IMR-90 (cell line): ENCODE results near the gene CDK5R1. TPM values are rescaled to one million over a fixed set of nuclear protein-coding genes. Genes with fewer than 3 reads are reported as not detected.

ENCODE experiments used
- ATAC-seq: fragments of 200-7000 bp; cut with Tn5 transposase; 2 replicates; pipeline ENCODE4 v1.9.1; 2020; ENCODE audit warnings: low read depth, mild to moderate bottlenecking, moderate library complexity
- BruUV-seq: library from RNA; stranded (reverse); fragments of 400-500 nt; replicated peaks from 2 replicates; lab custom pipeline; 2021; lab: Mats Ljungman, UMichigan
- CTCF ChIA-PET: fragments of 300-600 bp; formaldehyde crosslinking; extraction: SDS; loops from one replicate; lab custom pipeline; 2021; ENCODE audit warnings: antibody characterized with exemption; lab: Yijun Ruan, JAX
- POLR2A ChIA-PET: fragments of 300-600 bp; sonication (Branson Sonifier 250); formaldehyde crosslinking; loops from one replicate; lab custom pipeline; 2022; ENCODE audit warnings: antibody characterized with exemption; ENCODE audit not compliant: unreplicated experiment; lab: Charles Lee
- DNase-seq: peaks from one replicate; pipeline ENCODE4 v3.0.0; 2013
- H2AFZ ChIP-seq: replicated peaks from 2 replicates; pipeline ENCODE3; 2013; ENCODE audit warnings: low read length, mild to moderate bottlenecking; ENCODE audit not compliant: poor library complexity
- H2AK5ac ChIP-seq: 2 replicates; pipeline ENCODE4 v1.6.1; 2013; ENCODE audit warnings: low read depth, low read length, inconsistent platforms
- H2AK9ac ChIP-seq: replicated peaks from 2 replicates; pipeline ENCODE3; 2013; ENCODE audit warnings: mild to moderate bottlenecking, low read depth, low read length, moderate library complexity; ENCODE audit not compliant: poor library complexity
- H2BK120ac ChIP-seq: 2 replicates; pipeline ENCODE4 v1.6.1; 2013; ENCODE audit warnings: low read depth, low read length, inconsistent platforms
- H2BK15ac ChIP-seq: 3 replicates; pipeline ENCODE4 v1.6.1; 2013; ENCODE audit warnings: low read depth, low read length, inconsistent platforms
- H2BK20ac ChIP-seq: 2 replicates; pipeline ENCODE4 v1.6.1; 2013; ENCODE audit warnings: low read depth, mild to moderate bottlenecking, inconsistent platforms, low read length, moderate library complexity
- H2BK5ac ChIP-seq: 2 replicates; pipeline ENCODE4 v1.6.1; 2013; ENCODE audit warnings: mild to moderate bottlenecking, low read depth, low read length, inconsistent platforms; ENCODE audit not compliant: poor library complexity, severe bottlenecking
- H3K14ac ChIP-seq: replicated peaks from 2 replicates; pipeline ENCODE4 v1.6.1; 2013; ENCODE audit warnings: low read depth, low read length, inconsistent platforms
- H3K18ac ChIP-seq: 2 replicates; pipeline ENCODE4 v1.6.1; 2013; ENCODE audit warnings: low read depth, low read length, control low read depth
- H3K23ac ChIP-seq: 2 replicates; pipeline ENCODE4 v1.6.1; 2013; ENCODE audit warnings: low read depth, low read length, inconsistent platforms
- H3K27ac ChIP-seq: 2 replicates; pipeline ENCODE4 v1.5.1; 2013; ENCODE audit warnings: mild to moderate bottlenecking, control low read depth, low read length; ENCODE audit not compliant: insufficient read depth
- H3K27me3 ChIP-seq: 2 replicates; pipeline ENCODE4 v1.6.1; 2013; ENCODE audit warnings: low read length; ENCODE audit not compliant: control insufficient read depth, insufficient read depth
- H3K36me3 ChIP-seq: 2 replicates; pipeline ENCODE4 v1.6.1; 2013; ENCODE audit warnings: low read length, mixed read lengths; ENCODE audit not compliant: control insufficient read depth, insufficient read depth
- H3K4ac ChIP-seq: 2 replicates; pipeline ENCODE4 v1.6.1; 2013; ENCODE audit warnings: low read depth, low read length, inconsistent platforms
- H3K4me1 ChIP-seq: 2 replicates; pipeline ENCODE4 v1.6.1; 2013; ENCODE audit warnings: low read length, mixed read lengths; ENCODE audit not compliant: control insufficient read depth, insufficient read depth
- H3K4me2 ChIP-seq: 2 replicates; pipeline ENCODE4 v1.6.1; 2013; ENCODE audit warnings: low read depth, mild to moderate bottlenecking, control low read depth, low read length, moderate library complexity
- H3K4me3 ChIP-seq: 2 replicates; pipeline ENCODE4 v1.5.1; 2013; ENCODE audit warnings: low read depth, mild to moderate bottlenecking, control low read depth, low read length, moderate library complexity; ENCODE audit not compliant: insufficient read depth
- H3K56ac ChIP-seq: 2 replicates; pipeline ENCODE4 v1.6.1; 2013; ENCODE audit warnings: low read length, inconsistent platforms; ENCODE audit not compliant: insufficient read depth; ENCODE audit errors: extremely low read depth
- H3K79me1 ChIP-seq, 2 experiments: 2 replicates each; pipeline ENCODE4 v1.6.1; 2013; ENCODE audit warnings: low read length in 2 of 2, inconsistent platforms in 1 of 2, low read depth in 1 of 2
- H3K9ac ChIP-seq: 2 replicates; pipeline ENCODE4 v1.6.1; 2013; ENCODE audit warnings: low read depth, low read length, control low read depth
- H3K9me1 ChIP-seq: 2 replicates; pipeline ENCODE4 v1.6.1; 2013; ENCODE audit warnings: low read length, inconsistent platforms; ENCODE audit not compliant: insufficient read depth
- H3K9me3 ChIP-seq: 2 replicates; pipeline ENCODE4 v1.6.1; 2013; ENCODE audit warnings: low read length; ENCODE audit not compliant: control insufficient read depth, insufficient read depth
- H4K20me1 ChIP-seq: 2 replicates; pipeline ENCODE4 v1.6.1; 2013; ENCODE audit warnings: low read length, inconsistent platforms; ENCODE audit not compliant: insufficient read depth
- H4K5ac ChIP-seq: 2 replicates; pipeline ENCODE4 v1.6.1; 2013; ENCODE audit warnings: mild to moderate bottlenecking, low read depth, low read length, control low read depth
- H4K8ac ChIP-seq, 2 experiments: 2 replicates each; pipeline ENCODE4 v1.6.1; 2013; ENCODE audit warnings: low read depth in 2 of 2, low read length in 2 of 2, control low read depth in 1 of 2, inconsistent platforms in 1 of 2
- H4K91ac ChIP-seq: 2 replicates; pipeline ENCODE4 v1.6.1; 2013; ENCODE audit warnings: low read depth, low read length, inconsistent platforms; ENCODE audit not compliant: insufficient read depth
- BHLHE40 ChIP-seq: fragments of 150-350 bp; IDR thresholded peaks from 2 replicates; pipeline ENCODE4 v1.6.1; 2016; ENCODE audit warnings: mild to moderate bottlenecking, low read depth, low read length
- CHD1 ChIP-seq: IDR thresholded peaks from 2 replicates; pipeline ENCODE4 v1.6.1; 2012; ENCODE audit warnings: low read depth, low read length, improper control_type of control experiment
- MAFK ChIP-seq: IDR thresholded peaks from 2 replicates; pipeline ENCODE4 v1.6.1; 2012; ENCODE audit warnings: low read depth, low read length, improper control_type of control experiment
- MAZ ChIP-seq: IDR thresholded peaks from 2 replicates; pipeline ENCODE4 v1.6.1; 2012; ENCODE audit warnings: low read depth, mild to moderate bottlenecking, low read length, improper control_type of control experiment, moderate library complexity, borderline replicate concordance
- POLR2A ChIP-seq: IDR thresholded peaks from 2 replicates; pipeline ENCODE4 v1.6.1; 2012; ENCODE audit warnings: mild to moderate bottlenecking, low read depth, low read length
- RCOR1 ChIP-seq: IDR thresholded peaks from 2 replicates; pipeline ENCODE4 v1.6.1; 2012; ENCODE audit warnings: mild to moderate bottlenecking, low read length, improper control_type of control experiment; ENCODE audit not compliant: insufficient replicate concordance
- RFX5 ChIP-seq: IDR thresholded peaks from 2 replicates; pipeline ENCODE4 v1.8.0; 2012; ENCODE audit warnings: low read depth, mild to moderate bottlenecking, low read length, moderate library complexity
- SMC3 ChIP-seq: fragments of 150-350 bp; IDR thresholded peaks from 2 replicates; pipeline ENCODE4 v1.6.1; 2016; ENCODE audit warnings: low read depth, mild to moderate bottlenecking, antibody characterized with exemption, low read length, moderate library complexity
- WGBS, 2 experiments: methylation state at CpG; one replicate each; pipeline versions ENCODE4 v1.1.5 to v1.1.7; 2013; ENCODE audit warnings: missing lambda C conversion rate in 2 of 2; ENCODE audit not compliant: insufficient read length in 1 of 2; ENCODE audit errors: extremely low coverage in 2 of 2; 5-methylcytosine and 5-hydroxymethylcytosine counted together
- dilution Hi-C: fragments of 300-500 bp; cut with HindIII; formaldehyde crosslinking; loops from one replicate; pipeline ENCODE4 v1.14.3; 2018; ENCODE audit warnings: low sequenced_read_pairs; ENCODE audit not compliant: unreplicated experiment
- in situ Hi-C: fragments of 300-500 bp; cut with MboI; formaldehyde crosslinking; loops from 3 replicates; pipeline ENCODE4 v1.14.3; 2019; ENCODE audit warnings: low sequenced_read_pairs, inconsistent platforms, mixed read lengths
- intact Hi-C: fragments of 100-400 bp; cut with micrococcal nuclease; formaldehyde crosslinking; loops from 2 replicates; pipeline ENCODE4 v1.10.0; 2022
- polyA plus RNA-seq, 3 experiments: library from polyadenylated mRNA; depleted of rRNA; stranded (reverse); fragments of >200 nt; gene quantifications; 2 replicates each; pipeline ENCODE4 v1.2.3, GENCODE V29; 2012; ENCODE audit warnings: low replicate concordance in 1 of 3
- total RNA-seq: library from RNA; depleted of rRNA; stranded (reverse); fragments of >200 nt; gene quantifications from 2 replicates; pipeline ENCODE4 v1.2.3, GENCODE V29; 2012
- TF ChIP-seq, protein P1 (sequence below): fragments of 150-350 bp; IDR thresholded peaks from 2 replicates; pipeline ENCODE4 v1.6.1; 2017; ENCODE audit warnings: mild to moderate bottlenecking, antibody characterized with exemption, low read length, low read depth
- TF ChIP-seq, protein P2 (sequence below): conservative IDR thresholded peaks from 2 replicates; pipeline ENCODE4 v1.5.1; 2012; ENCODE audit warnings: mild to moderate bottlenecking, low read depth, low read length, improper control_type of control experiment

The CDK5R1 gene
- total and polyA plus RNA-seq, 2 of the 4 experiments (the other 2 are of a cell fraction) = 0.36 to 0.74 TPM

DNA sequence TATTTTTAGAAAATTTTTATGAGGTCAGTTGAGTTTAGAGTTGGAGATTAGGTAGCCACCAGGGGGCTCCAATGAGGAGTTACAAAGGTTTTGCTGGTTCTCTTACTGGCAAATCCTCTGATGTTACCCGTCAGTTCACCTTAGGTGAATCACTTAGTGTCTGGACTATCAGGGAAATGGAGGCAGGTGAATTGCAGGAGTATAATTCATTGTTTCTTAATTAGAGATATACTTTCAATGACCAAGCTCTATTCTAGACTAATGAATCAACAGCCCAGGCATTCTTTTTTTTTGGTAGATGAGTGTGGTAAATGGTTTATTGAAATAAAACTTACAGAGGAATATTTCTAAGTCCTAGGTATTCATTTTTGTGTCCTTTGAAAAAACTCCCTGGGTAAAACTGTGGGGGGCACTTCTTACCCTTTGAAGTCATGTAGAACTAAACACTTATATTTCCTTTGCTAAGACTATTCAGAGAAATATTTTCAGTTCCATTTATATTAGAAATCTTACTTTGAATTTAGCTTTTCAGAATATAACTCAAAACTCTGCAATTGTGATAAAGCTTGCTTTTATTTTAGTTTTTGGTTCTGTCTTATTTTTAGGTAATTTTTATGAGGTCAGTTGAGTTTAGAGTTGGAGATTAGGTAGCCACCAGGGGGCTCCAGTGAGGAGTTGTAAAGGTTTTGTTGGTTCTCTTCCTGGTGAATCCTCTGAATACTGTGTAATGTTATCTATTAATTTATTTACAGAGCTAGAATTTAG is 24.8 kb upstream of the CDK5R1 start:
- no TSS peak for BruUV-seq
- Histone ChIP-seq H3K27ac (no peak overlapping the region), H3K18ac (no peak overlapping the region), H3K36me3 (peaks cover 37% of the 10 kb centered on the region), H3K4me2 (no peak overlapping the region), H2BK15ac (no peak overlapping the region), H2AFZ (no peak overlapping the region), H3K27me3 (no peaks in the 10 kb centered on the region), H3K56ac (no peak overlapping the region), H3K9me1 (no peaks in the 10 kb centered on the region), H3K23ac (no peak overlapping the region), H2AK9ac (no peak overlapping the region), H3K4ac (no peak overlapping the region), H3K9ac (no peak overlapping the region), H4K5ac (no peak overlapping the region), H3K4me1 (peaks cover 1% of the 10 kb centered on the region; the same call in 1 of the 2 replicates), H3K4me3 (no peak overlapping the region), H2BK120ac (no peak overlapping the region), H3K9me3 (no peaks in the 10 kb centered on the region), H3K79me1 (peaks cover 36 to 38% of the 10 kb centered on the region in 2 experiments), H4K8ac (no peak overlapping the region), H2BK20ac (no peak overlapping the region), H2BK5ac (no peak overlapping the region), H4K91ac (no peak overlapping the region), H3K14ac (no peak overlapping the region), H4K20me1 (peaks cover 34% of the 10 kb centered on the region), H2AK5ac (no peak overlapping the region)
- dilution Hi-C loops (no loop called here), intact Hi-C loops (loop anchor here (1.0 kb wide), 1 partner anchor 293 kb away; no protein-coding TSS in a partner anchor), in situ Hi-C loops (no loop called here)
- ATAC-seq (peak; percentile 82), DNase-seq (peak; percentile 52)
- TF ChIP-seq BHLHE40 (no peak), RFX5 (no peak), POLR2A (no peak), CHD1 (no peak), MAZ (no peak), MAFK (no peak), SMC3 (peak; percentile 40), RCOR1 (no peak)
- TF ChIP-seq, protein P1, sequence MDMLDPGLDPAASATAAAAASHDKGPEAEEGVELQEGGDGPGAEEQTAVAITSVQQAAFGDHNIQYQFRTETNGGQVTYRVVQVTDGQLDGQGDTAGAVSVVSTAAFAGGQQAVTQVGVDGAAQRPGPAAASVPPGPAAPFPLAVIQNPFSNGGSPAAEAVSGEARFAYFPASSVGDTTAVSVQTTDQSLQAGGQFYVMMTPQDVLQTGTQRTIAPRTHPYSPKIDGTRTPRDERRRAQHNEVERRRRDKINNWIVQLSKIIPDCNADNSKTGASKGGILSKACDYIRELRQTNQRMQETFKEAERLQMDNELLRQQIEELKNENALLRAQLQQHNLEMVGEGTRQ = no peak
- TF ChIP-seq, protein P2, sequence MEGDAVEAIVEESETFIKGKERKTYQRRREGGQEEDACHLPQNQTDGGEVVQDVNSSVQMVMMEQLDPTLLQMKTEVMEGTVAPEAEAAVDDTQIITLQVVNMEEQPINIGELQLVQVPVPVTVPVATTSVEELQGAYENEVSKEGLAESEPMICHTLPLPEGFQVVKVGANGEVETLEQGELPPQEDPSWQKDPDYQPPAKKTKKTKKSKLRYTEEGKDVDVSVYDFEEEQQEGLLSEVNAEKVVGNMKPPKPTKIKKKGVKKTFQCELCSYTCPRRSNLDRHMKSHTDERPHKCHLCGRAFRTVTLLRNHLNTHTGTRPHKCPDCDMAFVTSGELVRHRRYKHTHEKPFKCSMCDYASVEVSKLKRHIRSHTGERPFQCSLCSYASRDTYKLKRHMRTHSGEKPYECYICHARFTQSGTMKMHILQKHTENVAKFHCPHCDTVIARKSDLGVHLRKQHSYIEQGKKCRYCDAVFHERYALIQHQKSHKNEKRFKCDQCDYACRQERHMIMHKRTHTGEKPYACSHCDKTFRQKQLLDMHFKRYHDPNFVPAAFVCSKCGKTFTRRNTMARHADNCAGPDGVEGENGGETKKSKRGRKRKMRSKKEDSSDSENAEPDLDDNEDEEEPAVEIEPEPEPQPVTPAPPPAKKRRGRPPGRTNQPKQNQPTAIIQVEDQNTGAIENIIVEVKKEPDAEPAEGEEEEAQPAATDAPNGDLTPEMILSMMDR = peak; percentile 56
- ChIA-PET CTCF (interaction anchor here (0.5 to 1.9 kb wide), 10 partner anchors 8 to 513 kb away, joined by 3 to 10 read pairs (median 3); partner anchors contain the start of gene PSMD11), POLR2A (no interaction called here)
- no CpG with 5 or more reads among the region's 1 CpG for WGBS, 2 experiments
